KBM-7 (cell line): ENCODE results near the gene PLXNB3.
"Not testable (repeated sequence)": the region's sequence is repeated elsewhere in the genome, so short reads cannot be mapped to it uniquely, and the experiment has no call there.

Experiments
- DNase-seq: peaks from one replicate; pipeline ENCODE4 v3.0.0-alpha.2; 2015
- in situ Hi-C: fragments of 300-500 bp; cut with MboI; formaldehyde crosslinking; loops from 2 replicates; pipeline ENCODE4 v1.14.3; 2020; ENCODE audit warnings: low sequenced_read_pairs, low pct_unique_long_range_greater_than_20kb, mixed read lengths

Gene PLXNB3

DNA sequence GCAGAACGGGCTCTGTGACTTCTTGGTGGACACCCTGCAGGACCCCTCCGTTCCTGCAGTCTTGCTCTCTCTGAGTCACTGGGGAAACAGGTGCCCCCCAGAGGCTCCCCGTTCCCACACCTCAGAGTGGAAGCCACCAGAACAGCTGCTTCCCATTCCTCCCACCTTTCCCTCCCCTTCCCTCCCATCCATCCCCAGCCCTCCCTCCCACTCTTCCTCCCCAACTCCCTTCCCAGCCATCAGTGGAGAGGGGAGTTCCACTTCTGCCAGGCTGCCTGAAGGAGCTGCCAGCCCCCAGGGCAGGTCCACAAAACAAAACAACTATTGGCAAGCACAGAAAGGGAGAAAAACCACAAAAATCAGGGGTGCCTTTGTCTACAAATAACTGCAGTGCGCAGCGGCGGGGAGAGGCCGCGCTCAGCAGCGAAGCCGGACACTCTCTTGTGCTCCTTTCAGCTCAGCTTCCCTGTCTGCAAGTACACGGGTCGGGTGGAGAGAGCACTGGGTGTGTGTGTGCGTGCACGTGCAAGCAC is 38.5 kb downstream of the PLXNB3 start:
- no peak for DNase-seq
- in situ Hi-C loops = no loop called here

DNA sequence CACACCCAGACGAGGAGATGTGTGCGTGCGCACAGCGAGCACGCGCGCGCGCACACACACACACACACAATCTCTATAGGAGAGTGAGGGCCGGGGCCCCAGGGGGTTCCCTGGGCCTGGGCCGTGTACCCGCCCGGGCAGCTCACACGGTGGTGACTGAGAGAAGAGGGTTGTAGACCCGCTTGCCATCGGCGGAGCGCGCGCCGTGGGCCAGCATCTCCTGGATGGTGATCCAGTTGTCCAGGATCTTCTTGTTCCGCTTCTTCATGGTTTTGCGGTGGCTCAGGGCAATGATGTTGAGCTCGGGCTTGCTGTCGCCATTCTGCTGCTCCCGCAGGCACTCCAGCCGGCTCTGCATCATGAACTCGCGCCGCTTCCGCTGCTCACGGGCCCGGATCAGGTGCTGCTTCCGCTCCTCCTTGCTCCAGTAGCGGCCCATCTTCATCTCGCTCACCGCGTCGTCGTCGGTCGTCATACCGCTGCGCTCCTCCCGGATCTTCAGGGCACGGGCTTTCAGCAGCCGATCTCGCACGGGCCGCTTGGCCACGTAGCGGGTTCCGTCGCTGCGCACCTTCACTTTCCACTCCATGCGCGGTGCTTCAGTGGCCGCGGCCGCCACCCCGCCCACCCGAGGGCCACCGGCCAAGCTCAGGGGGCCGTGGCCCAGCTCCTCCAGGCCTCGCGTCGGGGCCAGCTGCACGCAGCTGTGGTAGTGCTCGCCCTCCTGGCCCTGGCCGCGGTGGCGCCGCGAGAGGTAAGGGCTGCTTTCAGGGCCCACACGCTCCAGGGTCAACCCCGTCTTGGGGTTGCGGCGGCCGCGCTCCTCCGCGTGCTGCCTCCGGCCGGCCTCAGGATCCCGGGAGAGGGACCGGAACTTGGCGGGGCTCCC is 39.4 kb downstream of the PLXNB3 start:
- in situ Hi-C loops = no loop called here
- DNase-seq = no peak

DNA sequence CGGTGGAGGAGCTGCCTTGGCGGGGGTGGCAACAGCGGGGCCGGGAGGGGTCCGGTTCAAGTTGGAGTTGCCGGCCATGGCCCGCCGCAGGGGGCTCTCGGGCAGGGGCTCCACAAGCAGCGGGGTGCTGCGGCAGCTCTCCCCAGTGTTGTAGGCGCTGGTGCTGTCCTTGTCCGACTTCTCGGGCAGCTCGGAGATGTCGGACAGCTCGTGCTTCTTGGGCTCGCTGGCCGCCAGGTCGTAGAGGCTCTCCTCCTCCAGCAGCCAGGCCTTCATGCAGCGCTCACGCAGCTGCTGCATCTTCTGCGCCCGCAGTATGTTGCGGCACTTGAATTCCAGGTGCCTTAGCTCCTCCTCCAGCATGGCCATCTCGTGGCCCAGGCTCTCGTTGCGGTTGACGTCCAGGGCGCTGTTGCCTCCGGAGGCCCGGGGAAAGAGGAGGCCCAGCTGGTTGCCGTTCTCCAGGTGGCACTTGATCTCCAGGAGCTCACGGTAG is 40.1 kb downstream of the PLXNB3 start:
- DNase-seq = no peak
- in situ Hi-C loops = no loop called here

DNA sequence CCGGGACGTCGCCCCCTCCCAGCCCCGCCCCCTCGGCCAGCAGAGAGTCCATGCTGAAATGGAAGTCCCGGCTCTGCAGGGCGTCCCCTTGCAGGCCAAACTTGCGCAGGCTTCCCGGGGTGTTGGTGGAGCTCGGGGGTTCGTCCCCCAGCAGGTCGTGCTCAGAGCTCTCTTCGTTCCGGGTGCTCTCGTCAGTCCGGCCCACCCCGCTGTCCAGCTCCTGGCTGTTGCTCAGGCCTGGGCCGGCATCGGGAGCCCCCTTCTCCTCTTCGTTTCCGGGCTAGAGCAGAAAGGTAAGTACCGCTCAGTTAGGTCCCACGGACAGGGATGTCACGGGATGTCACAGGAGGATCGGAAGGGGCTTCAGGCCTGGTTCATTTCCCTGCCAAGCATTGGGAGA is 40.6 kb downstream of the PLXNB3 start:
- in situ Hi-C loops = no loop called here
- no peak for DNase-seq

DNA sequence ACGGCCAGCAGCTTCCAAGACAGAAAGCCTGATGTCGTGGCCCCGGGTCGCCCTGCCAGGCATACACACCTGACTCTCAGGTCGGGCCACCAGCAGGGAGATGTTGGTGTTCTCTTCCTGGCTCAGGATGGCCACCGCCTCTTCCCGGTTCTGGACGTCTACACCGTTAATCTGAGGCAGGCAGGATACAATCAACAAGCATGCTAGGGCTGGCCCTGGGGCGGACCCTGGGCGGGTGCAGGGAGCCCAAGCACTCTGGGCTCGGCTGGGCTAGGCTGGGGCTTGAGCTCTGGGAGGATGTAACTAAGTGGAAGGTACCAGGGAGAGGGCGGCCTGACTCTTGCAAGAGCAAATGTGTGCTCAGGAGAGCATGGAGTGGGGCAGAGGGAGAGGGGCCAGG is 41.4 kb downstream of the PLXNB3 start:
- in situ Hi-C loops = no loop called here
- no peak for DNase-seq

DNA sequence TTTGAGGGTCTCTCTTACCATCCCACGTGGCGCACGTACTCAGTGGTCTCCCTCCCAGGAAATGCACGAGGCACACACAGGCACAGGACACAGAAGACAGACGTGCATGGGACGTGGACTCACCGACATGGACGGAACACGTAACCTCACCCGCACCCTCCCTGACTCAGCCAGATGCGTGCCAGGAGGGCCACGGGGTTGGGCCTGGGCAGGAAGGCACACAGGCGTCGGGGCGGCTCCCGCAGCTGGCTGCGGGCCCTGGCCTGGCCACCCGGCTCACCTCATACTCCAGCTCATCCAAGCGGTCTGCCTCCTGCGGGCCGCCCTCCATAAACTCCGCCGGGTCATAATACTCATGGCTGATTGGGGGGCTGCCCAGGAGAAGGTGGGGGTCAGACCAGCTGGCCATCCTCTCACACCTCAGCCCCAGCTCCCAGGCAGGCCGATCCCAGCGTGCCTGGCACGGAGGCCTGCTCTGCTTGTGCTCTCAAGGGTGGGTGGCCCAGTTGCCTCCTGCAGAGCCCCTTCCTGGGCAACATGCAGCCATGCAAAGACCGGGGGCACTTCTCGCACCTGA is 43.0 kb downstream of the PLXNB3 start:
- in situ Hi-C loops = no loop called here
- no peak for DNase-seq

DNA sequence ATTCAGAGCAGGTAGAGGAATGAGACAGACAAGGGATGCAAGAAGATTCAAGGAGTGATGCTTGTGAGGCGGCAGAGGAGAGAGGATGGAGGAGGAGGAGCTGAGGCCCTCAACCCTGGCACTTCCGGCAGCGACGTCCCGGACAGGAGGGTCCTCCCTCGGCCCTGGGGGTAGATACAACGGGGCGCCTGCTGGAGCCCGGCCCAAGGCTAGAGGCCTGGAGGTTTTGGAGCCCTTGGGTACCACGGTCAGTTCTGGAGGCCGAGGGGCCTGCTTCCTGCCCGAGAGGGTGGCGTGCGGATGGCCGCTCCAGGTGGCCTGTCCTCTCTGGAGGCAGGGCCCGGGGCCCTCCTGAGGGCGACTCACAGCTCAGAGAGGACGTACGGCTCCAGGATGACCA is 43.9 kb downstream of the PLXNB3 start:
- in situ Hi-C loops = no loop called here

DNA sequence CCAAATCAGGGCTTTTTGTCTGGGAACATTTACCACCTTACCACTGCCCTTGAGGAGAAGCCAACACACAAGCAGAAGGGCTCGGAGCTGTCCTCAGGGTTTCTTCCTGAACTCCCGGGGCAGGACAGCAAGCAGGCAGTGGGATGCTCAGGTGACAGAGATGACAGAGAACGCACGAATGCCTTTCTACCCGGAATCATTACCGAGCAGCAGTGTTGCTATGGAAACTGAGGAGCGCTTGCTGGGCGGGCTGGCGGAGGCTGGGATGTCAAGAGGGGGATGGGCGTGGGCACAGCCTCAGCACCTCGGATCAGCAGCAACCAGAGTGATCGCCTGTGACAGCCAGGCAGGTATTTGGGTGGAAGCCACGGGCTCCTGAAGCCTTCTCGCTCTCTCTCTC is 48.2 kb downstream of the PLXNB3 start:
- in situ Hi-C loops = no loop called here

More for the DNA sequence above, 43.9 kb downstream of the PLXNB3 start:
- no peak for DNase-seq

DNA sequence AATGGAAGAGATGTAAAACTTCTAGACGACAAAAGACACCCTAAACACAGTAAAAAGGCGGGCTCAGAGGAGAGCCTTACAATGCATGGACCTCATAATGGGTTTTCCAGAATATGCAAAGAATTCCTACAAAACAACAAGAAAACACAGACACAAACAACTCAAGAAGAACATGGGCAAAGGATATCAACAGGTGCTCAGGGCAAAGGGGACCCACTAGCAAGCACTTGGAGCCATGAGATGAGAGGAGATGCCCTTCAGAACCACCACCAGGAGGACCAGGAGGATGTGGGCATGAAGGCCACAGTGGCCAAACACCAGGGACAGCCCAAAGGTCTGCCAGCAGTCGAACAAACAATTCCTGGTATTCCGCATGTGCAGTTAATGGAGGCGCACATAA is 49.1 kb downstream of the PLXNB3 start:
- in situ Hi-C loops = no loop called here
- DNase-seq = no peak

More for the DNA sequence above, 48.2 kb downstream of the PLXNB3 start:
- no peak for DNase-seq

DNA sequence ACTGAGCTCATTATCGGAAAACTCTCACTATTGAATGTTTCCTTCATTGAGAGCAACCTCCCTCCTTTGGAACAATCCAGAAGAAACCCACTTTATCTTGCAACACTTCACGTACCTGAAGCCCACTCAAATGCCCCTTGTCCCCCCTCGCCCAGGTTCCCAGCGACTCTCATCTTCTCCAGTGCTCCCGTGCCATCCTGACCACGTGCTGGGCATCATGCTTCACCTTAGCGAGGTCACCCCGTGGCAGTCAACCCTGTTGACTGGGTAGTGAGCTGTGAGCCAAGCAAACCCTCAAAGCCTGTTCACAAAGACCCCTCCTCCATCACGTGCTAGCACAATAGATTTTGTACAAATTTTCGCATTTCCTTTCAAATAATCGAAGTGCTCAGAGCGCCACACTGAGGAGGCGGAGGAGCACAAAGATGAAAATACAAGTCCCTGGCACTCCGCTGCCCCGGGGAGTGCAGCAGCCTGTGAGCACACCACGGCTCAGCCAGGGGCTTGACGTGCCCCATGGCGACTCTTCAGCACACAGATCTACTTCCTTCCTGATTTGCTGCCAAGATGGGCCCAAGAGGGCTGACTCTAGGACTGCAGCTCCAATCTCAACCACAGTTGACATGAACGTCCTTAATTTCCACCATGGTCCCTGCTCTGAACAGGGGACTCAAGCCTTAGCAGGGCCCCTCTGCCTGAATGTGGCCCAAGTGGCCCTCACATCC is 50.7 kb downstream of the PLXNB3 start:
- in situ Hi-C loops = no loop called here
- DNase-seq = peak; percentile 53

DNA sequence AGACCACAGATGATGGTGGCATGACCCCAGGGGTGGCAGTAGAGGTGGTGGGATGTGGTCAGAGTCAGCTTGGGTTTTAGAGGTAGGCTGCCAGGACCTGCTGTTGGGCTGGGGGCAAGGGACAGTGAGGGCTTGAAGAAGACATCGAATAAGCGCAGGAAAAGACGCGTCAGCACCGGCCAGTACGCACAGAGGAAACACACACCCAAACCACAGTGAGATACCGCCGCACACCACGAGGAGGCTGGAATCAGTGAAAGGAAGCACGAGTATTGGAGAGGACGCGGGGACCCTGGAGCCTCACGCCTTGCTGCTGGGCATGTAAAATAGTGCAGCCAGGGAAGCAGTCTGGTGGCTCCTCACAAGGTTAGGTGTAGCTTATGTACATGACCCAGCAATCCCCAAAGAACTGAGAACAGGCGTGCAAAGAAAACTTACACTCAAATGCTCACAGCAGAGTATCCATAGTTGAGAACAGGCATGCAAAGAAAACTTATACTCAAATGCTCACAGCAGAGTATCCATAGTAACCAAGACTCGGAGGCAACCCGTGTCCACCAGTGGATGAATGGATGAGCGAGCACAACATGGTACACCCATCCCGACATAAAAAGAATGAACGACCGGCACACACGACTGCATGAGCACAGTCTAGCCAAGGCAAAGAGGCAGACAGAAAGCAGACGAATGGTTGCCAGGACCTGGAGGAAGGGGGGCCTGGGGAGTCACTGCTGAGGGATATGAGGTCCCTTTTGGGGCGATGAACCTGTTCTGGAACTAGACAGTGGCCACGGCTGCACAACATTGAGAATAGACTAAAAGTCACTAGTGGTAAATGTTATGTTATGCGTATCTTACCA is 53.0 kb downstream of the PLXNB3 start:
- DNase-seq = peak; percentile 60
- in situ Hi-C loops = no loop called here

DNA sequence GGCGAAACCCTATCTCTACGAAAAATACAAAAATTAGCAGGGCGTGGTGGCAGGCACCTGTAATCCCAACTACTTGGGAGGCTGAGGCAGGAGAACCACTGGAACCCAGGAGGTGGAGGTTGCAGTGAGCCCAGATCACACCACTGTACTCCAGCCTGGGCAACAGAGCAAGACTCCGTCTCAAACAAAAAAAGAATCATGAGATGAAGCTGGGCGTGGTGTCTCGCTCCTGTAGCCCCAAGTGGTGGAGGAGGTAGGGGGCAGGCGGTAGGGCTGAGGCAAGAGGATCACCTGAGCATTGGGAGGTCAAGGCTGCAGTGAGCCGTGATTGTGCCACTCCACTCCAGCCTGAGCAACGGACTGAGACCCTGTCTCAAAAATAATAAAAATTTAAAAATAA is 54.0 kb downstream of the PLXNB3 start:
- in situ Hi-C loops, DNase-seq: not testable (repeated sequence)

DNA sequence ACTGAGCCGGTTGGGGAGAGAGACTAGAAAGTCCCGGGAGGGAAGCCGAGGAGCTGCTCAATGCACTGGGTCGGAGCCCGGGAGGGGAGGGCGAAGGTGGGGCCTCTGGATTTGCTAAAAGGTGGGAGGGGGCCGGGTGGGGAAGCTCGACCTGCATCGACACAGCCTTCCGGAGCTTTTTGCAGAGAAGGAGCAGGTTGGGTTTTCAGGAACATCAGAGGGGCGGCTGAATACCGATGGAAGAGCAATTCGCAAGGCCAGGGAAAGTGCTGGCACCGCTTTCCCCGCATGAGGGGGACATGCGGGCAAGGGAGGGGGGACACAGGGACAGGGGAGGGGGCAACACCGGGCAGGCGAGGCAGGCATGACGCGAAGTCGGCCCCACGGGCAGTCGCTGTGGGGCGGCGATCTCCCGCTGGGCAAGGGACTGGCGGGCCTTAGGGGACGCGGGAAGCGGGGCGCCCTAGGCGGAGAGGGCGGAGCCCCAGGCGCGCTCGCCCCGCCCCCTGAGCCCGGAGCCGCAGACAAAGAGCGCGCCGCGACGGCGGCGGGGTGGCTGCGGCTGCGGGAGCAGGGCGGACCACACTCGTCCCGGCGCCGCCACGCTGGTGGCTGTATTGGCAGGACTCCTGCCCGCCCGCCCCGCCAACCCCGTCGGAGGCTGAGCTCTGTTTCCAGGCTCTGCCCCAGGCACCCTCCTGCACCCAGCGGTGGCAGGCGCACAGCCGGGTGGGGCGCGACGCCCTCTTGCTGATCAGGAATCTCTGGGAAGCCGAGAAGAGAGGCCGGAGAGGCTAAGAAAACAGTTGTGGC is 54.7 kb downstream of the PLXNB3 start:
- in situ Hi-C loops = no loop called here
- peak; percentile 42 for DNase-seq

DNA sequence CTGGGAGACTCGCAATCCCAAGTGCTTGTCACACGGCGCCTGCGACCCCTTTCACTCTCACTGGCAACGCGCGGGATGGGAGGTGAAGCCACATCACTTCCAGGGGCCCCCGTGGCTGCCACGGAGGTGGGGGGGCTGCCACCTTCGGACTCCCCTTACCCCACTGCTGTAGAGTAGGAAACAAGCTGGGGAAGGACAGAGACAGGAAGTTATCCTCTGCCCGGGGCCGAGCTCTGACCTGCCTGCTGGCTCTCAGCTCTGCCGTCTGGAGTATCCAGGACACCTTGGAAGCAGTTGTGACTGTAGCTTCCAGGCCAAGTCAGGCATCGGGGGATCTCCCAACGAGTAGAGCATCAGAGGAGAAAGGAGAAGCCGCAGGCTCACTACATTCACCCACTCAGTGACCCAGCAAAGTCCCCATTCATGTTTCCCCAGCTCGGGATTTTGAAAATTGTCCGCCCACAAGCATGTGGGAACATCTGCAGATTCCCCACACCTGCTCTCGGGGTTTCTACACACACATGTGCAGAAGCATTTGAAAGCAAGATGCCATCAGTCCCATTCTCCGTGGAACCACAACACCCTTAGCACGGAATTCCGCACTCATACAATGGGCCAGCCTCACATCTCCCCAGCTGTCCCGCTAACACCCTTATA is 55.5 kb downstream of the PLXNB3 start:
- DNase-seq = no peak
- in situ Hi-C loops = no loop called here

DNA sequence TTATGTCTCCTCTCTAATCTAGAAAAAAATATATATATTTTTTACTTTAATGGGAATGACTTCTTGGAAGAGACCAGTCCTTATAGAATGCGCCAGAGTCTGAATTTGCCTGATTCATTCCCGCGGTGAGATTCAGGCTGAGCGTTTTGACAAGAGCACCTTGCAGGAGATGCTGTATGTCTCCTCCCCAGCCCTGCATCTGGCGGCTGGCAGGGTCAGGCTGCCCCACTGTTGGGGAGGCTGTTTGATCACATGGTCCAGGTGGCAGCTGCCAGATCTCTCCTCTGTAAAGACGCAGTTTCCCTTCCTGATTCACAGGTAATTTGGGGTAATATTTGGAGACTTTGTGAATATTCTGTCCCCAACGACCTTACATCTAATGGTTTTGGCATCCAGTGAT is 56.6 kb downstream of the PLXNB3 start:
- in situ Hi-C loops = no loop called here
- DNase-seq = no peak

DNA sequence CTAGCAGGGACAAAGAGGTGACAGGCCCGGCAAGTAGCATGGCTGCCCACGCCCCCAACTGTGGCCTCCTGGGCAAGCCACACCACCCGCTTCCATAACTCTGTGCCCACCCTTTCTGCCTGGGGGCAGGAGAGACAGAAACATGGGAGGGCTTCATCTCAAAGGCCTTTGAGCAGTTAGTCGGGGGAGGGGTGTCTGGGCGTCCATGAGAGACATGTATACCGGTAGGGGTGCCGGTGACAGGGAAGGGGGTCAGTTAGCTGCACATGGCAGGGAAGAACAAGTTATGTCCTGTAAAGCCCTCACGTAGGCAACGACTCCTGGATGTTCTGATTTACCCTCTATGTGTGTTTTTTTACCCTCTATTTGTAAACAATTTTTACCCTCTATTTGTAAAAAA is 57.0 kb downstream of the PLXNB3 start:
- in situ Hi-C loops = no loop called here
- DNase-seq = no peak

DNA sequence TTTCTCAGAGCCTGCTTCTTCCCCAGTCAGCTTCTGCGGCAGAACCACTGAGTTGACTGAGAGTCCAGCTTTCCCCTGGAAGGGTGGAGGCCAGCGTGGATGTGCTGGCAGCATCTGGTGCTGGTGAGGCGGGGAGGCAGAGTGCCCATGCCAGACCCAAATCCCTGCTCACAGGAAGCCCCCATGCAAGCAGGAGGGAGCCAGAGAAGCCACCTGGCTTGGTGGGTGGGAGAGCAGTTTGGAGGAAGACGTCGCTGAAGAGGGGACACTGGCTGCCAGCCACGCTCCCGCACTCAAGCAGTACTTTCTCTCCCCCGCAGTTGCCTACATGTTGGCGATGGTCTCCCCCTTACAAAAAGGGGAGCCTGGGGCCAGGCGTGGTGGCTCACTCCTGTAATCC is 60.3 kb downstream of the PLXNB3 start:
- in situ Hi-C loops = no loop called here
- DNase-seq = no peak

DNA sequence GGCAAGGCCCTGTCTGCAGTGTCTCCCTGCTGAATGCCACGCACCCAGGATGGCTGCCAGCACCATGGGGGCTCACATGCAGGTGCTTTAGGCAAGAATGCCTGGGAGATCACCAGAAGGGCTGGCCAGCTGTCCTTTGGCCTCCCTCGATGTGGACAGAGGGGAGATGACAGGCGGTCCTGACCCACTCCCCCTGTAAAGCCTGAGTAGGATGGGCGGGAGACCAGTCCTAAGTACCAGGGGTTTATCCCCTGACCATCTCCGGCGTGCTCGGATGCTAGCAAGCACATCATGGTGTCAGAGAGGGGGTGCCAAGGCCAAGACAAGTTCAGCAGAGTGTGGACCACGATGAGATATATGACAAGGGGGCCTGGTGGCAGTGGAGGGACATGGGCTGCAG is 61.0 kb downstream of the PLXNB3 start:
- in situ Hi-C loops = no loop called here
- no peak for DNase-seq
